AG04450 (cell line): ENCODE results near the gene FILIP1L. TPM values are rescaled to one million over a fixed set of nuclear protein-coding genes. Genes with fewer than 3 reads are reported as not detected.

Source experiments
- CTCF ChIA-PET: fragments of 300-600, 350-600 bp; formaldehyde crosslinking; extraction: SDS; loops from one replicate; lab custom pipeline; 2022; ENCODE audit warnings: antibody characterized with exemption, inconsistent platforms; lab: Charles Lee
- POLR2A ChIA-PET: fragments of 350-600 bp; formaldehyde crosslinking; extraction: SDS; loops from one replicate; lab custom pipeline; 2021; ENCODE audit warnings: antibody characterized with exemption, inconsistent platforms; lab: Yijun Ruan, JAX
- DNase-seq: peaks from one replicate; pipeline ENCODE4 v3.0.0-alpha.2; 2011; ENCODE audit warnings: low read depth, low spot score
- H3K27ac ChIP-seq: one replicate; pipeline ENCODE4 v1.5.1; 2012; ENCODE audit warnings: low read depth, low read length, control low read depth
- H3K27me3 ChIP-seq: one replicate; pipeline ENCODE4 v1.6.0; 2012; ENCODE audit warnings: low read length; ENCODE audit not compliant: control insufficient read depth, insufficient read depth
- H3K4me3 ChIP-seq: 2 replicates; pipeline ENCODE4 v1.5.1; 2011; ENCODE audit warnings: mild to moderate bottlenecking, low read depth, low read length, control low read depth
- H3K9me3 ChIP-seq: 2 replicates; pipeline ENCODE4 v1.5.1; 2012; ENCODE audit warnings: low read length; ENCODE audit not compliant: control insufficient read depth, insufficient read depth
- polyA plus RNA-seq: library from polyadenylated mRNA; depleted of rRNA; stranded (reverse); fragments of >200 nt; gene quantifications from 2 replicates; pipeline ENCODE4 v1.2.3, GENCODE V29; 2011
- TF ChIP-seq, protein P1 (sequence below): IDR thresholded peaks from 2 replicates; pipeline ENCODE4 v1.5.1; 2011; ENCODE audit warnings: low read depth, low read length, control low read depth, inconsistent platforms

The FILIP1L gene
- polyA plus RNA-seq, 1 experiment: 75.5 TPM

- CTCF ChIA-PET: no interaction called here
- H3K27me3 ChIP-seq: no peaks in the 10 kb centered on the region
- POLR2A ChIA-PET: no interaction called here
- no peaks in the 10 kb centered on the region for H3K9me3 ChIP-seq
- no peak overlapping the region for H3K27ac ChIP-seq
- no peak for DNase-seq
- H3K4me3 ChIP-seq: no peak overlapping the region
- TF ChIP-seq, protein P1, sequence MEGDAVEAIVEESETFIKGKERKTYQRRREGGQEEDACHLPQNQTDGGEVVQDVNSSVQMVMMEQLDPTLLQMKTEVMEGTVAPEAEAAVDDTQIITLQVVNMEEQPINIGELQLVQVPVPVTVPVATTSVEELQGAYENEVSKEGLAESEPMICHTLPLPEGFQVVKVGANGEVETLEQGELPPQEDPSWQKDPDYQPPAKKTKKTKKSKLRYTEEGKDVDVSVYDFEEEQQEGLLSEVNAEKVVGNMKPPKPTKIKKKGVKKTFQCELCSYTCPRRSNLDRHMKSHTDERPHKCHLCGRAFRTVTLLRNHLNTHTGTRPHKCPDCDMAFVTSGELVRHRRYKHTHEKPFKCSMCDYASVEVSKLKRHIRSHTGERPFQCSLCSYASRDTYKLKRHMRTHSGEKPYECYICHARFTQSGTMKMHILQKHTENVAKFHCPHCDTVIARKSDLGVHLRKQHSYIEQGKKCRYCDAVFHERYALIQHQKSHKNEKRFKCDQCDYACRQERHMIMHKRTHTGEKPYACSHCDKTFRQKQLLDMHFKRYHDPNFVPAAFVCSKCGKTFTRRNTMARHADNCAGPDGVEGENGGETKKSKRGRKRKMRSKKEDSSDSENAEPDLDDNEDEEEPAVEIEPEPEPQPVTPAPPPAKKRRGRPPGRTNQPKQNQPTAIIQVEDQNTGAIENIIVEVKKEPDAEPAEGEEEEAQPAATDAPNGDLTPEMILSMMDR: no peak
Measured at GRCh38 chr3:99907959-99908544, 206.2 kb downstream of the FILIP1L start.

- H3K9me3 ChIP-seq: no peaks in the 10 kb centered on the region
- H3K27ac ChIP-seq: no peak overlapping the region
- CTCF ChIA-PET: interaction anchor here (0.6 kb wide), 1 partner anchor 83 kb away, joined by 4 read pairs; no protein-coding TSS in a partner anchor
- H3K4me3 ChIP-seq: no peak overlapping the region
- TF ChIP-seq, protein P1: no peak
- H3K27me3 ChIP-seq: no peaks in the 10 kb centered on the region
- DNase-seq: no peak
- POLR2A ChIA-PET: no interaction called here
Measured at GRCh38 chr3:99903869-99904268, 210.4 kb downstream of the FILIP1L start.

GRCh38 chr3:99902091-99902490 is 212.2 kb downstream of the FILIP1L start:
- Histone ChIP-seq H3K27me3 (no peaks in the 10 kb centered on the region), H3K27ac (no peak overlapping the region), H3K4me3 (no peak overlapping the region), H3K9me3 (no peaks in the 10 kb centered on the region)
- TF ChIP-seq, protein P1: no peak
- CTCF ChIA-PET: interaction anchor here (2.0 kb wide), 1 partner anchor 167 kb away, joined by 6 read pairs; no protein-coding TSS in a partner anchor
- DNase-seq: no peak
- POLR2A ChIA-PET: interaction anchor here (1.0 to 1.4 kb wide), 8 partner anchors 8 to 359 kb away, joined by 3 to 9 read pairs (median 6); partner anchors contain the start of gene TBC1D23

- ChIA-PET CTCF (interaction anchor here (0.6 to 2.0 kb wide), 3 partner anchors 167 to 353 kb away, joined by 3 to 6 read pairs (median 5); no protein-coding TSS in a partner anchor), POLR2A (interaction anchor here (0.8 to 1.4 kb wide), 10 partner anchors 9 to 359 kb away, joined by 3 to 9 read pairs (median 5); partner anchors contain the start of gene TBC1D23)
- no peaks in the 10 kb centered on the region for H3K9me3 ChIP-seq
- H3K27me3 ChIP-seq: no peaks in the 10 kb centered on the region
- H3K4me3 ChIP-seq: no peak overlapping the region
- H3K27ac ChIP-seq: no peak overlapping the region
- TF ChIP-seq, protein P1: no peak
- peak; percentile 55 for DNase-seq
Measured at GRCh38 chr3:99901200-99901926, 212.9 kb downstream of the FILIP1L start.

DNA sequence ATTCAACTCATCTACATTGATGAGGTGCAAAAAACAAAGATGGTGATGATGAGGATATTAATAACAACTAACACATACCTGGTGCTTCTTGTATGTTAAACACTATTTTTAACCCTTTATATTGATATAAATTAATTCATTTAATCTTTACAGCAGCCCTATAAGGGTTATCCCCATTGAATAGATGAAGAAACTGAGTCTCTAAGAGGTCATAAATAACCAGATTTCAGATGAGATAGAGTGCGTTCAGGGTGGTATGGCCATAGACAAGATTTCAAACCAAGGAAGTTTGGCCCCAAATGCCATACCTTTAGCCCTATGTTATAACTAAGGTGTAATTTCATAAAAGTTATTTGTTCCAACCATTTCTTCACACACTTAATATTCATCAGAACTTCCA is 214.1 kb downstream of the FILIP1L start:
- no peaks in the 10 kb centered on the region for H3K27me3 ChIP-seq
- POLR2A ChIA-PET: no interaction called here
- no peaks in the 10 kb centered on the region for H3K9me3 ChIP-seq
- H3K4me3 ChIP-seq: no peak overlapping the region
- no peak for DNase-seq
- H3K27ac ChIP-seq: peak overlapping the region; percentile 76
- CTCF ChIA-PET: interaction anchor here (0.6 to 1.5 kb wide), 2 partner anchors 204 to 354 kb away, joined by 3 to 5 read pairs; no protein-coding TSS in a partner anchor
- TF ChIP-seq, protein P1: no peak
